Measurements from ENCODE around the gene ASAP2.

ASAP2 gene

GRCh38 chr2:9261231-9261883, 54.7 kb downstream of the ASAP2 start:
- H2BK12ac ChIP-seq (ENCODE audit: low read length) = no peak overlapping the region
- H3K79me1 ChIP-seq (ENCODE audit: low read depth, low read length) = peaks cover 7% of the 10 kb centered on the region
- H3K14ac ChIP-seq (ENCODE audit: low read length) = no peak overlapping the region
- peaks cover 0 to 3% of the 10 kb centered on the region in 2 donors for H3K36me3 ChIP-seq (replicated peaks in 1 of 2; ENCODE audit: control insufficient read depth in 2 of 2, insufficient read depth in 2 of 2, low read length in 2 of 2)
- H2BK5ac ChIP-seq (ENCODE audit: low read length) = no peak overlapping the region
- no peak overlapping the region for H3K27ac ChIP-seq (replicated peaks; ENCODE audit: low read length)
- no peak for DNase-seq (ENCODE audit: low spot score)
- H3K4me1 ChIP-seq (ENCODE audit: control insufficient read depth in 2 of 2, insufficient read depth in 1 of 2, low read depth in 1 of 2, low read length in 2 of 2) = peaks cover 21 to 43% of the 10 kb centered on the region in 2 donors
- no CpG with 5 or more reads among the region's 6 CpGs for WGBS, 2 donors (ENCODE audit: extremely low coverage in 2 of 2, insufficient read length in 2 of 2, insufficient replicate concordance in 1 of 2)
- no peak overlapping the region for H3K9ac ChIP-seq (ENCODE audit: low read depth, low read length, poor library complexity)
- H4K8ac ChIP-seq (ENCODE audit: low read depth, low read length) = no peak overlapping the region
- no peak overlapping the region for H3K23ac ChIP-seq (ENCODE audit: low read depth, low read length, poor library complexity)
- H3K4me3 ChIP-seq (ENCODE audit: low read length in 2 of 2) = no peak overlapping the region
- no peaks in the 10 kb centered on the region for H3K9me3 ChIP-seq (replicated peaks in 1 of 2; ENCODE audit: control insufficient read depth in 2 of 2, insufficient read depth in 1 of 2, low read depth in 1 of 2, low read length in 2 of 2)
- no peak overlapping the region for H3K4ac ChIP-seq (ENCODE audit: low read length)
- H2AFZ ChIP-seq (ENCODE audit: low read length) = no peak overlapping the region
- H3K4me2 ChIP-seq (ENCODE audit: insufficient read depth, low read length, poor library complexity, severe bottlenecking) = no peak overlapping the region
- H4K91ac ChIP-seq (ENCODE audit: low read depth, low read length, poor library complexity) = no peak overlapping the region
- no peak overlapping the region for H2BK120ac ChIP-seq (ENCODE audit: low read depth, low read length)
- no peaks in the 10 kb centered on the region for H3K27me3 ChIP-seq (ENCODE audit: control insufficient read depth in 3 of 3, insufficient read depth in 3 of 3, low read depth in 1 of 3, low read length in 3 of 3)
- no peak overlapping the region for H2AK5ac ChIP-seq (ENCODE audit: low read depth, low read length)
- no peak overlapping the region for H3K18ac ChIP-seq (ENCODE audit: low read length)
- H2BK15ac ChIP-seq (ENCODE audit: low read length) = no peak overlapping the region

DNA sequence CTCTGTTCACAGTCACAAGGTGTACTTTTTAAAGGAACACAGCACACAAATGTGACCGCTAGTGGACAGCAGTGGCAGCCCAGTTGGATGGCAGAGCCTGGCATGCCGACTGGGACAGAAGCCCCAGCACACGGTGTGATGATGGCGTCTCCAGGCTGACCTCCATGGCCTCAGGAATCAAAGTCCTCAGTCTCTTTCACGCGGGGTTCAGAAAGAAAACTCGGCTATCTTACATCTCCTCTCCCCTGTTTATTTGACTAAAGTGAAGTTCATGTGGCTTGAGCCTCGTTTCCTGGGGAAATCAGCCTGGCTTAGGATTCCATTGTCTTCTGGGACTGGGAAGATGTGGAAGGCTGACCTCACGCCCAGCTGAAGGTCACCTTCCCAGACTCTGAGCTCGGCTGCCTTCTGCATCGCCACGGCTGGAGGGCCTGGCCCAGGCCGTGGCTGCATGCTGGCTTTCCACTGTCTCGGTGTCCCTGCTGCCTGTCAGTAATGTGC, 56.1 kb downstream of the ASAP2 start:
- no peak overlapping the region for H3K4me3 ChIP-seq (ENCODE audit: low read length in 2 of 2)
- H2BK12ac ChIP-seq (ENCODE audit: low read length) = no peak overlapping the region
- H2BK120ac ChIP-seq (ENCODE audit: low read depth, low read length) = no peak overlapping the region
- H2AK5ac ChIP-seq (ENCODE audit: low read depth, low read length) = no peak overlapping the region
- H3K9ac ChIP-seq (ENCODE audit: low read depth, low read length, poor library complexity) = no peak overlapping the region
- no peak for DNase-seq (ENCODE audit: low spot score)
- H3K23ac ChIP-seq (ENCODE audit: low read depth, low read length, poor library complexity) = no peak overlapping the region
- no peaks in the 10 kb centered on the region for H3K27me3 ChIP-seq (ENCODE audit: control insufficient read depth in 3 of 3, insufficient read depth in 3 of 3, low read depth in 1 of 3, low read length in 3 of 3)
- H3K18ac ChIP-seq (ENCODE audit: low read length) = no peak overlapping the region
- no peak overlapping the region for H4K91ac ChIP-seq (ENCODE audit: low read depth, low read length, poor library complexity)
- H2AFZ ChIP-seq (ENCODE audit: low read length) = no peak overlapping the region
- H4K8ac ChIP-seq (ENCODE audit: low read depth, low read length) = no peak overlapping the region
- peaks cover 7% of the 10 kb centered on the region for H3K79me1 ChIP-seq (ENCODE audit: low read depth, low read length)
- no peak overlapping the region for H3K4ac ChIP-seq (ENCODE audit: low read length)
- no peak overlapping the region for H3K27ac ChIP-seq (replicated peaks; ENCODE audit: low read length)
- H2BK15ac ChIP-seq (ENCODE audit: low read length) = no peak overlapping the region
- H2BK5ac ChIP-seq (ENCODE audit: low read length) = no peak overlapping the region
- peaks cover 21 to 37% of the 10 kb centered on the region in 2 donors for H3K4me1 ChIP-seq (ENCODE audit: control insufficient read depth in 2 of 2, insufficient read depth in 1 of 2, low read depth in 1 of 2, low read length in 2 of 2)
- H3K14ac ChIP-seq (ENCODE audit: low read length) = no peak overlapping the region
- no peaks in the 10 kb centered on the region for H3K9me3 ChIP-seq (replicated peaks in 1 of 2; ENCODE audit: control insufficient read depth in 2 of 2, insufficient read depth in 1 of 2, low read depth in 1 of 2, low read length in 2 of 2)
- WGBS, 2 donors (ENCODE audit: extremely low coverage in 2 of 2, insufficient read length in 2 of 2, insufficient replicate concordance in 1 of 2) = no CpG with 5 or more reads among the region's 14 CpGs
- no peak overlapping the region for H3K4me2 ChIP-seq (ENCODE audit: insufficient read depth, low read length, poor library complexity, severe bottlenecking)
- peaks cover 0 to 3% of the 10 kb centered on the region in 2 donors for H3K36me3 ChIP-seq (replicated peaks in 1 of 2; ENCODE audit: control insufficient read depth in 2 of 2, insufficient read depth in 2 of 2, low read length in 2 of 2)

DNA sequence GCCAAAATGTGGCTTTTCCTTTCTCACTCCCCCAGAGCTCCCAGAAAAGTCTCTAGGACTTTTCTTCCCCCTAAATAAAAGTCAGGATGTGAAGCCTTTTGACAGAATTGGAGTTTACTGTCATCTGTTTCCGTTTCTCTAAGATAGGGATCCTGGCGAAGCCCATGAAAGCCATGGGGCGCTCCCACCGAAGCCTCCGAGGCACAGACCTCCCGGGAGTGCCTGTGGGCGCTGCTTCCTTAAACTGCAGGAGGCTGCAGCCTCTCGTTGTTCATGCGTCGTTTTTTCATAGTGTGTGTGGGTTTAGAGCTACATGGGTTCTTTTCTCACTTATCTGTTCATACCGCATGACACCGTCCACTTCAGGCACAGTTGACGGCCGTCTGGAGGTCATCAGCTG, 56.8 kb downstream of the ASAP2 start:
- Histone ChIP-seq H3K9me3 (replicated peaks in 1 of 2; ENCODE audit: control insufficient read depth in 2 of 2, insufficient read depth in 1 of 2, low read depth in 1 of 2, low read length in 2 of 2) (no peaks in the 10 kb centered on the region), H3K36me3 (replicated peaks in 1 of 2; ENCODE audit: control insufficient read depth in 2 of 2, insufficient read depth in 2 of 2, low read length in 2 of 2) (peaks cover 0 to 3% of the 10 kb centered on the region in 2 donors), H3K4me3 (ENCODE audit: low read length in 2 of 2) (no peak overlapping the region), H2BK15ac (ENCODE audit: low read length) (no peak overlapping the region), H2AFZ (ENCODE audit: low read length) (no peak overlapping the region), H3K4me1 (ENCODE audit: control insufficient read depth in 2 of 2, insufficient read depth in 1 of 2, low read depth in 1 of 2, low read length in 2 of 2) (peaks cover 20 to 38% of the 10 kb centered on the region in 2 donors), H3K79me1 (ENCODE audit: low read depth, low read length) (peaks cover 7% of the 10 kb centered on the region), H2BK5ac (ENCODE audit: low read length) (no peak overlapping the region), H3K23ac (ENCODE audit: low read depth, low read length, poor library complexity) (no peak overlapping the region), H2BK120ac (ENCODE audit: low read depth, low read length) (no peak overlapping the region), H4K8ac (ENCODE audit: low read depth, low read length) (no peak overlapping the region), H3K4me2 (ENCODE audit: insufficient read depth, low read length, poor library complexity, severe bottlenecking) (no peak overlapping the region), H2BK12ac (ENCODE audit: low read length) (no peak overlapping the region), H3K4ac (ENCODE audit: low read length) (no peak overlapping the region), H3K27ac (replicated peaks; ENCODE audit: low read length) (no peak overlapping the region), H3K18ac (ENCODE audit: low read length) (no peak overlapping the region), H3K14ac (ENCODE audit: low read length) (no peak overlapping the region), H2AK5ac (ENCODE audit: low read depth, low read length) (no peak overlapping the region), H3K27me3 (ENCODE audit: control insufficient read depth in 3 of 3, insufficient read depth in 3 of 3, low read depth in 1 of 3, low read length in 3 of 3) (no peaks in the 10 kb centered on the region), H4K91ac (ENCODE audit: low read depth, low read length, poor library complexity) (no peak overlapping the region), H3K9ac (ENCODE audit: low read depth, low read length, poor library complexity) (no peak overlapping the region)
- WGBS, 2 donors (ENCODE audit: extremely low coverage in 2 of 2, insufficient read length in 2 of 2, insufficient replicate concordance in 1 of 2) = no CpG with 5 or more reads among the region's 14 CpGs
- DNase-seq (ENCODE audit: low spot score) = no peak

GRCh38 chr2:9264301-9264700, 57.7 kb downstream of the ASAP2 start:
- no peak for DNase-seq (ENCODE audit: low spot score)
- Histone ChIP-seq H2BK120ac (ENCODE audit: low read depth, low read length) (no peak overlapping the region), H3K27ac (replicated peaks; ENCODE audit: low read length) (no peak overlapping the region), H3K9ac (ENCODE audit: low read depth, low read length, poor library complexity) (no peak overlapping the region), H3K18ac (ENCODE audit: low read length) (no peak overlapping the region), H3K36me3 (replicated peaks in 1 of 2; ENCODE audit: control insufficient read depth in 2 of 2, insufficient read depth in 2 of 2, low read length in 2 of 2) (peaks cover 0 to 3% of the 10 kb centered on the region in 2 donors), H2BK12ac (ENCODE audit: low read length) (no peak overlapping the region), H3K27me3 (ENCODE audit: control insufficient read depth in 3 of 3, insufficient read depth in 3 of 3, low read depth in 1 of 3, low read length in 3 of 3) (no peaks in the 10 kb centered on the region), H3K4me3 (ENCODE audit: low read length in 2 of 2) (no peak overlapping the region), H3K9me3 (replicated peaks in 1 of 2; ENCODE audit: control insufficient read depth in 2 of 2, insufficient read depth in 1 of 2, low read depth in 1 of 2, low read length in 2 of 2) (no peaks in the 10 kb centered on the region), H2BK15ac (ENCODE audit: low read length) (no peak overlapping the region), H4K8ac (ENCODE audit: low read depth, low read length) (no peak overlapping the region), H3K4ac (ENCODE audit: low read length) (no peak overlapping the region), H2AFZ (ENCODE audit: low read length) (no peak overlapping the region), H2AK5ac (ENCODE audit: low read depth, low read length) (no peak overlapping the region), H2BK5ac (ENCODE audit: low read length) (no peak overlapping the region), H3K79me1 (ENCODE audit: low read depth, low read length) (peaks cover 7% of the 10 kb centered on the region), H3K14ac (ENCODE audit: low read length) (no peak overlapping the region), H3K23ac (ENCODE audit: low read depth, low read length, poor library complexity) (no peak overlapping the region), H3K4me2 (ENCODE audit: insufficient read depth, low read length, poor library complexity, severe bottlenecking) (no peak overlapping the region), H4K91ac (ENCODE audit: low read depth, low read length, poor library complexity) (no peak overlapping the region), H3K4me1 (ENCODE audit: control insufficient read depth in 2 of 2, insufficient read depth in 1 of 2, low read depth in 1 of 2, low read length in 2 of 2) (peaks cover 20 to 35% of the 10 kb centered on the region in 2 donors)
- WGBS, 2 donors (ENCODE audit: extremely low coverage in 2 of 2, insufficient read length in 2 of 2, insufficient replicate concordance in 1 of 2) = no CpG with 5 or more reads among the region's 10 CpGs
